Left renal cortex interstitium (tissue), 4 donors: ENCODE results near the gene SUPT20H. TPM values are rescaled to one million over a fixed set of nuclear protein-coding genes. Genes with fewer than 3 reads are reported as not detected.

Experiments
- DNase-seq, 4 donors: peaks; one replicate each; pipeline ENCODE4 v3.0.0-alpha.2; 2013; ENCODE audit warnings: low read depth in 4 of 4, low spot score in 2 of 4, missing footprints in 1 of 4
- polyA plus RNA-seq, 4 donors: library from polyadenylated mRNA; unstranded; fragments of 120-200 nt; gene quantifications; one replicate each; pipeline ENCODE4 v1.2.1, GENCODE V29; 2013; ENCODE audit not compliant: insufficient read length in 4 of 4

The SUPT20H gene
- polyA plus RNA-seq, 4 donors, result 74.1 to 125 (median 103) TPM

DNA sequence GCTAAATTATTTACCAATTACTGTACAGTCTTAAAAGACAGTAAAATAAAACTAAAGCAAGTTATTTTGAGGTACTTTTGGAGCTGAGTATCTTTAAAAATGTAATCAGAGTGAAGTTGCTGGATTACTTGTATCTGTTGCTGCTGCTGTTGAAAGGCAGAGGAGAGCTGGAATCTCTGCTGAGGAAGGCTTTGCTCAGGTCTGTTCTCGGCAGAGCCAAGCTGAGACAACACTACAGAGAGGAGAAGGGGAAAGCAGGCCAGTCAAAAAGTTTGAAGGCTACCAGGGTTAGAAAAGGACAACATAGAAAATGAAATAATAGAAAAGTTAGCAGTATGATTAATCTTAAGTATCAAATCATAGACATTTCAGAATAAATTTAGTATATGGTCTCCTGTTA, 49.1 kb downstream of the SUPT20H start:
- no peak for DNase-seq

DNA sequence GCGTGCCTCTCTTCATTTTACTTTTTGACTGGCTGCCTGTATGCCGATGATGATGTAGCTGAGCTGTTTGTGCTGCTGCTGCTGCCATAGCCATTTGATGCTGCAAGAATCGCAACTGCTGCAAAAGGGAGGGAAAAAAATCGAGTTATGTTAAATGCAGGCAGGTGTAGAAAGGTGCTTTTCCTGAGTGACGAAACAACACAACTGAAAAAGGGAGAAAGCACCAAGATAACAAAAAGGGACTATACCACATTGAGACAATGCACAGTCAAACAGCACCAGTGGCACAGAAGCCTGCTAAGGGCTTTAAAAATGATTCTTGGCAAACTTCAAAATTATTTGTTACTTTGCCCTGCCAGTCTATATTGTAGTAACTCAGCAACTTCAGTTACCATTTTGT, 49.8 kb downstream of the SUPT20H start:
- DNase-seq, result no peak

DNA sequence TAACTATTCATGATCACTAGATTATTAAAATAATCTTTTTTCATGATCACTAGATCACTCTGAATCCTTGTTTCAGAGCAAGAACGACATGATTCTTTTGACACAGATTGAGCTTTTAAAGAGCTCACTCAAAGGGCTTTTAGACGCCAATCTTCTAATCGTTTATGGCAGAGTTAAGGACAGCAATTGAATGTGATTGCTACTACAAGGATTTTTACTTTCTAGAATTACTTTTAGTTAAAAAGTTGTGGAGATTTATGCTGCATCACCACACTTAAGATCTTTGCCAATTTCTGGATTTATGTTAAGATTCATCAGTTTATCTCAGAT, 57.6 kb downstream of the SUPT20H start:
- no peak for DNase-seq

- peak; percentile 74 to 80 (median 76) for DNase-seq
Measured at GRCh38 chr13:36999054-36999714, 60.3 kb downstream of the SUPT20H start, which contains the start of gene ALG5. Gene ALG5, minus strand, starts transcription at chr13:36999340. Its CDS starts 40 bp downstream, at chr13:36999300.

- peak in 1 of 4 donors; percentile 24 for DNase-seq
Measured at GRCh38 chr13:36998624-36999041, 60.9 kb downstream of the SUPT20H start.

DNA sequence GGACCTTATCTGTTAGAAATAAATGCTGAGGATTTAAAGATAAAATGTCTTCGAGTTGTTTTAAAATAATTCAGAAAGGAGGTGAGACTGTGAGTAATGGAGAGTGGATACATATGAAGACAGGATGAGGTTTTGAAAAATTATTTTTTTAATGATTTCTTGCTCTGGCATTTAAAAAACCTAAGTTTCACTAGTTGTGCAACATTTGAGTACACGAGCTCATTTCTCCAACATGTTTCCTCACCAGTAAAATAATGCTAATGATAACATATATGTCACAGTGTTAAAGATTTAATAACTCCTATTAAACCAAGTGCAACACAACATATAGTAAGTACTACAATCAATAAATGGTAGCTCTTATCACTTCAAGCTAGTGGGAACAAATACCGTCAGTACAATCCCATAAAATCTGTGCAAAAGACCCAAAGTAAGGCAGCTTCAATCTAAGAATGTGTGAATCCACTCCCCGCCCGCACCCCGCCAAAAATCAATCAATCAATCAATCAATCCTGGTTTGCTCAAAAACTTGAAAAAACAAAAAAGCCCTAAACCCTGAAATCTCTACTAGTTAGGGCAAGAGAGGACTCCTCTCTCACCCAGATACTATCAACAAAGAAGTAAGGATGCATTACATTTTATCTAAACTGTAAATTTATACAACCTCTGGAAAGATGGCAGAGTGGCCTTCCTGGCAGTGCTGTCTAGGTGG, 61.6 kb downstream of the SUPT20H start:
- DNase-seq, result no peak

- DNase-seq, result no peak
Measured at GRCh38 chr13:36992362-36992761, 67.1 kb downstream of the SUPT20H start.

DNA sequence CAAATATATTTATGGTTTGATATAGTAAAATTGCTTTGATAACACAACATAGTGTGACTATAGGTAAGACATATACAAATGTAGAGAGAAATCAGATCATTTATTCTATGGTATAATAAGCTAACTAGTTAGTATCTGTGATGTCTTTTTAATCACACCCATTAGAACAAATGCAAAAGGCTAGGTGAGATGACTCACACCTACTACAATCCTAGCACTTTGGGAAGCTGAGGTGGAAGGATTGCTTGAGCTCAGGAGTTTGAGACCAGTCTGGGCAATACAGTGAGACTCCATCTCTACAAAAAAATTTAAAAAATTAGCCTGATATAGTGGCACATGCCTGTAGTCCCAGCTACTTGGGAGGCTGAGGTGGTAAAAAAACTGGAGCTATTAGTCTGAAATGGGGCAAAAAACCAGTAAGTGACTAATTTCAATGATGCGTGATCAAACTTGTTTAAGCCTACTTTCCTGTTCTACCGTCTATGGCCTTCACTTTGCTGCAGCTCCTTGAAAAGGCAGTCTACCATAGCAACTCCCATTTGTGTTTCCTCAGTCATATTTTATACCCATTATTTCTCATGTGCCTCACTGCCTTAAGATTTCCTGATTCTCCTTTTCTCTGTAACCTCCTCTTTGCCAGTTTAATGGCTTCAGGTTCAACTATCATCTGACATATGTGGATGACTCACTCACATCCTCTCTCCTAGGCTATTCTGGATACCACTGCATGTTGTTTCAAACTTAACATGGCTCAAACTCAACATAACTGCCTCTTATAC, 72.8 kb downstream of the SUPT20H start:
- no peak for DNase-seq

DNA sequence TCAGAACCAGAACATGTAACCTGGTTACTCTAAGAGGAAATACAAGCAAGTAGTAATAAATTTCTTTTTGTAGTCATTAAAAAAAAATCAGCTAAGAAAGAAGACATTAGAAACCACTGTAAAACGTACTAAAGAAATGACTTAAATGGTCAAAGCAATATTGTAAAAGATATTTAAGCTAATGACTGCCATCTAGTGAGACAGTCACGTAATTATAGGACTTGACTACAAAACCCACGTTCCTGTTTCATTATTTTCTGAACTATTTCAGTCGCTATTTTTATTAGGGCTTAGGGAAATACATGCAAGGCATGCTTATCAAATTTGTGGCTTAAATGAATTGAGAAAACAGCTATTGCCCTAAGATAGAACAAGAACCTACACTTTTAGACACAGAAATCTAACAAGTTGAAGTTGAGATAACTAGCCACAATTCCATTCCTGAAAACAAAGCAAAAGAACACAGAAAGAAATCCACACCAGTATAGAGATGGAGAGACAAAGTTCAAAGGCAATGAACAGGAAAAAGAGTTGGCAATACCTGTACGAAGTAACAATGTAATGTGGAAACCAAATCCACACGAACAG, 78.2 kb downstream of the SUPT20H start:
- DNase-seq, result peak in 1 of 4 donors; percentile 47

GRCh38 chr13:36979361-36980050, 80.0 kb downstream of the SUPT20H start:
- DNase-seq, result no peak

DNA sequence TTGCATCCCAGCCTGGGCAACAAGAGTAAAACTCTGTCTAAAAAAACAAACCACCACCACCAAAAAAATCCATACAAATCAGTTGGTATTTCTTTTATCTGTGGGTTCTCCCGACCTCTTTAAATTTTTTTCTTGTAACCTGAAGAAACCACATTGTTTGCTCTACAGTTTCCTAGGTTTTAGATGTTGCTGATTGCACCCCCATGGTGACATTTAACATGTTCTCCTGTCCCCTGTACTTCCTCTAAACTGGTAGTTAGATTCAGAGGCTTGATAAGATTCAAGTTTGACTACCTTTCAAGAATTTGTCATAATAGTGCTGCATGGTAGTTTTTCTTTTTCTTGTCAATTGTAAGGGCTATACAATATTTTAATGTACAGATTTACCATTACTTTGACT, 84.3 kb downstream of the SUPT20H start:
- DNase-seq, result no peak

DNA sequence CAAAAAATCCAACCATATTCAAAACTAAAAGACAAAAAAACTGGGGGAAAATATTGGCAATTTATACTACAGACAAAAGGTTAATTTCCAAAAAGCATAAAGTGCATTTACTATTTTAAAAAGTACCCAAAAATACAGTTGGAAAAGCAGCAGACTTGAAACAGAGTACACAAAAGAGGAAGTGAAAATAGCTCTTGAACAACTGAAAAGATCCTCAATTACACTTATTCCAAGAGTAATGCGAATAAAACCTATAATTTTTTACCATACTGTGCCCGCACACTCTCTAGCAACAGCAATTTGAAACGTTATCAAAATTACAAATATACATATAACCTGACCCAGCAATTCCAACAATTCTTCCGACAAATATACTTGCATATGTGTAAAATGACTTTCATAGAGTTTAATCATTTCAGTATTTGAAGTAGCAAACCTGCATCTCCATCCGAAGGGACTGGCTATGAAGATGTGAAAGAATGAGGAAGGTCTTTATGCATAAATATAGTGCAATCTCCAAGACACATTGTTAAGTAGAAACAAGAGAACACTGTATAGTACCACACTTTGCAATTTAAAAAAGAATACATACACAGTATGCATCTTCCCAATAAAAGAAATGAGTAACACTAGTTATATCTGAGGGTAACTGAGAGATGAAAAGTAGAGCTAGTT, 85.7 kb downstream of the SUPT20H start:
- DNase-seq, result no peak

- DNase-seq, result no peak
Measured at GRCh38 chr13:36973009-36973408, 86.5 kb downstream of the SUPT20H start.

- DNase-seq, result no peak
Measured at GRCh38 chr13:36966404-36966803, 93.1 kb downstream of the SUPT20H start.

GRCh38 chr13:36965767-36966166, 93.7 kb downstream of the SUPT20H start:
- no peak for DNase-seq

DNA sequence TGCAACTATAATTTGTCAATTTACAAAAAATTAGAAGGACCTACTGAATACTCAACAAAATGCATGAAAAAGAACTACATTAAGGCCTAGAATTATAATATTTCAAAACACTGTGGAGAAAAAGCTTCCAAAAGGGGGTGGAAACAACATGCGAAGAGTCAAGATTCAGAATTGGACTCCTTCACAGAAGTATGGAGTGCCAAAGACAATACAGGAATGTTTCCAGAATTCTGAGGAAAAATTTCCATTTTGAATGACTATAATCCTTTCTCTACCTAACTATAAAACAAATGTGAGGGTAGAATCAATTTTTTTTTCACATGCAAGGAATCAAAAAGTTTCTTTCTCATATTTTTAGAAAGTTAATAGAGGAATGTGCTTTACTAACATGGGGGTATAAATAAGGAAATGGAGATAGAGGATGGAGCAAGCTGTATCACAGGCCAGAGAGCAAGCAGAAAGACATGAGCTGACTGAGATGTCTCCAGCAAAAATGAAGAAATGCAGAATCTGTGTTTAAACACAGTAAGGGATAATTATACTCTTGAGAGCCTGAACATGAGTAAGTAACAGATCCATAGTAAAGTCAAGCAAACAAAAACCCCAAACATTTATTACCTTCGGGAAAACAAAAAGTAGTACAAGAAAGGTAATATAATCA, 99.9 kb downstream of the SUPT20H start:
- no peak for DNase-seq
